Measurements from ENCODE around the gene RNF168.
"Not testable (repeated sequence)": the region's sequence is repeated elsewhere in the genome, so short reads cannot be mapped to it uniquely, and the experiment has no call there.

The RNF168 gene

GRCh38 chr3:196463478-196463756 lies 40.2 kb downstream of the RNF168 start:
- TF ChIP-seq, protein P1, sequence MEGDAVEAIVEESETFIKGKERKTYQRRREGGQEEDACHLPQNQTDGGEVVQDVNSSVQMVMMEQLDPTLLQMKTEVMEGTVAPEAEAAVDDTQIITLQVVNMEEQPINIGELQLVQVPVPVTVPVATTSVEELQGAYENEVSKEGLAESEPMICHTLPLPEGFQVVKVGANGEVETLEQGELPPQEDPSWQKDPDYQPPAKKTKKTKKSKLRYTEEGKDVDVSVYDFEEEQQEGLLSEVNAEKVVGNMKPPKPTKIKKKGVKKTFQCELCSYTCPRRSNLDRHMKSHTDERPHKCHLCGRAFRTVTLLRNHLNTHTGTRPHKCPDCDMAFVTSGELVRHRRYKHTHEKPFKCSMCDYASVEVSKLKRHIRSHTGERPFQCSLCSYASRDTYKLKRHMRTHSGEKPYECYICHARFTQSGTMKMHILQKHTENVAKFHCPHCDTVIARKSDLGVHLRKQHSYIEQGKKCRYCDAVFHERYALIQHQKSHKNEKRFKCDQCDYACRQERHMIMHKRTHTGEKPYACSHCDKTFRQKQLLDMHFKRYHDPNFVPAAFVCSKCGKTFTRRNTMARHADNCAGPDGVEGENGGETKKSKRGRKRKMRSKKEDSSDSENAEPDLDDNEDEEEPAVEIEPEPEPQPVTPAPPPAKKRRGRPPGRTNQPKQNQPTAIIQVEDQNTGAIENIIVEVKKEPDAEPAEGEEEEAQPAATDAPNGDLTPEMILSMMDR (IDR thresholded peaks at IDR 0.05; ENCODE audit: borderline replicate concordance, insufficient read depth, low read depth, low read length): no peak
- no peak overlapping the region for H3K4me3 ChIP-seq (ENCODE audit: low read depth, low read length)

DNA sequence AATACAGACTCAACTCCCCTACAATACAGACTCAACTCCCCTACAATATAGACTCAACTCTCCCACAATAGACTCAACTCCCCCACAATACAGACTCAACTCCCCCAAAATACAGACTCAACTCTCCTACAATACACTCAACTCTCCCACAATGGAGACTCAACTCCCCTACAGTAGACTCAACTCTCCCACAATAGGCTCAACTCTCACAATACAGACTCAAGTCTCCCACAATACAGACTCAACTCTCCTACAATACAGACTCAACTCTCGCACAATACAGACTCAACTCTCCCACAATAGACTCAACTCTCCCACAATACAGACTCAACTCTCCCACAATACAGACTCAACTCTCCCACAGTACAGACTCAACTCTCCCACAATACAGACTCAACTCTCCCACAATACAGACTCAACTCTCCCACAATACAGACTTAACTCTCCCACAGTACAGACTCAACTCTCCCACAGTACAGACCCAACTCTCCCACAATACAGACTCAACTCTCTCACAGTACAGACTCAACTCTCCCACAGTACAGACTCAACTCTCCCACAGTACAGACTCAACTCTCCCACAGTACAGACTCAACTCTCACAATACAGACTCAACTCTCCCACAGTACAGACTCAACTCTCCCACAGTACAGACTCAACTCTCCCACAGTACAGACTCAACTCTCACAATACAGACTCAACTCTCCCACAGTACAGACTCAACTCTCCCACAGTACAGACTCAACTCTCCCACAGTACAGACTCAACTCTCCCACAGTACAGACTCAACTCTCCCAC lies 40.7 kb downstream of the RNF168 start:
- H3K4me3 ChIP-seq (ENCODE audit: low read depth, low read length): not testable (repeated sequence)

DNA sequence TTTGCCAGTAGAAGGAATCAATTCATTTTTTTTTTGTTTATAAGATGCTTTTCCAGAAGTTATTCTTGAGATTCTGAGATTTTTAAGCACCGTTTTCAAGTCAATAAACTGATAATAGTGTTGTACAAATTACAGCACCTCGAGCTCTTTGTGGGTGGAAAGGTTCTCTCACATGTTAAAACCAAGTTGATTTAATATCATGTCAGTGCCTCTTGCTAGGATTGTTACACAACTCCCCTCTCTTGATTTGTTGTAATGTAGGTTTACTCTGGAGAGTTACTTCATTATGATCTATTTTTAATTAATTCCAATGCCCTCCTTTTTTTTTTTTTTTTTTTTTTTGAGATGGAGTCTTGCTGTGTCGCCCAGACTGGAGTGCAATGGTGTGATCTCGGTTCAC lies 45.5 kb downstream of the RNF168 start:
- TF ChIP-seq, protein P1 (IDR thresholded peaks at IDR 0.05; ENCODE audit: borderline replicate concordance, insufficient read depth, low read depth, low read length): no peak
- H3K4me3 ChIP-seq (ENCODE audit: low read depth, low read length): no peak overlapping the region

- H3K4me3 ChIP-seq (ENCODE audit: low read depth, low read length): not testable (repeated sequence)
Measured at GRCh38 chr3:196457470-196457869, 46.1 kb downstream of the RNF168 start.

DNA sequence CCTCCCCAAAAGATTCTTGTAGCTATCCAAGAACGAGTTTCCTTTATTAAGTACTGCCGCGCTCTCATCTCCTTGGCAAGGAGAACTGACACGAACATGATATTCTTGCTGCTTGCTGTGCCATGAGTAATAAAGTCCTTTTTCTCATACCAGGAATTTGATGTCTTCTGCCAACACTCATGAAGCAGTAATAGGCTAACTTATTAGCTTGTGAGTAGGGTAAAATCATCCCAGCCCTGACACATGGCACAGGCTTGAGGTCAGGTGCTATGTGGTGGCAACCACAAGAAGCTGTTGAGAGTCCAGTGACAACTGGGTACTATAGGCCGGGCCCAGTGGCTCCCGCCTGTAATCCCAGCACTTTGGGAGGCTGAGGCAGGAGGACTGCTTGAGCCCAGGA lies 48.6 kb downstream of the RNF168 start:
- TF ChIP-seq, protein P1 (IDR thresholded peaks at IDR 0.05; ENCODE audit: borderline replicate concordance, insufficient read depth, low read depth, low read length): no peak
- no peak overlapping the region for H3K4me3 ChIP-seq (ENCODE audit: low read depth, low read length)

GRCh38 chr3:196445391-196445790 lies 58.2 kb downstream of the RNF168 start:
- H3K4me3 ChIP-seq (ENCODE audit: low read depth, low read length): not testable (repeated sequence)

DNA sequence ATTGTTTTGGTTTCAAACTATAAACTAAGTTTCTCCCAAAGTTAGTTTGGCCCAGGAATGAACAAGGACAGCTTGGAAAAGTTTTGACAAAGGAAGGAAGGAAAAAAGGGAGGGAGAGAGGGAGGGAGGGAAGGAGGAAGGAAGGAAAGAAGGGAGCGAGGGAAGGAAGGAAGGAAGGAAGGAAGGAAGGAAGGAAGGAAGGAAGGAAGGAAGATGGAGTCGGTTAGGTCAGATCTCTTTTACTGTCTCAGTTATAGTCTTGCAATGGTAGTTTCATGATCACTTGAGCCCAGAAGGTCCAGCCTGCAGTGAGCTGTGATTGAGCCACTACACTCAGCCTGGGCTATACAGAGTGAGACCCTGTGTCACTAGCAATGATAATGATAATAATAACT lies 59.1 kb downstream of the RNF168 start:
- TF ChIP-seq, protein P1 (IDR thresholded peaks at IDR 0.05; ENCODE audit: borderline replicate concordance, insufficient read depth, low read depth, low read length): no peak

GRCh38 chr3:196440696-196441095 lies 62.9 kb downstream of the RNF168 start:
- TF ChIP-seq, protein P1 (IDR thresholded peaks at IDR 0.05; ENCODE audit: borderline replicate concordance, insufficient read depth, low read depth, low read length): no peak
- no peak overlapping the region for H3K4me3 ChIP-seq (ENCODE audit: low read depth, low read length)

More for the DNA sequence above, 59.1 kb downstream of the RNF168 start:
- H3K4me3 ChIP-seq (ENCODE audit: low read depth, low read length): no peak overlapping the region

GRCh38 chr3:196440041-196440537 lies 63.5 kb downstream of the RNF168 start:
- TF ChIP-seq, protein P1 (IDR thresholded peaks at IDR 0.05; ENCODE audit: borderline replicate concordance, insufficient read depth, low read depth, low read length): no peak
- no peak overlapping the region for H3K4me3 ChIP-seq (ENCODE audit: low read depth, low read length)

Data from GM12875 (cell line).